CD4-positive, alpha-beta T cell (primary cell): ENCODE results near the gene CELF4. TPM values are rescaled to one million over a fixed set of nuclear protein-coding genes. Genes with fewer than 3 reads are reported as not detected.

Experiments
- ATAC-seq: fragments of 200-7000 bp; cut with Tn5 transposase; one replicate; pipeline ENCODE4 v1.10.0; 2022; ENCODE audit warnings: mild to moderate bottlenecking; ENCODE audit not compliant: poor library complexity
- CTCF ChIA-PET: fragments of 350-600 bp; sonication (Branson Sonifier 250); formaldehyde crosslinking; loops from one replicate; lab custom pipeline; 2021; ENCODE audit warnings: antibody characterized with exemption, inconsistent platforms; lab: Charles Lee
- POLR2A ChIA-PET: fragments of 350-600 bp; sonication (Branson Sonifier 250); formaldehyde crosslinking; loops from one replicate; lab custom pipeline; 2021; ENCODE audit warnings: antibody characterized with exemption, inconsistent platforms; lab: Charles Lee
- DNase-seq, 14 experiments: peaks; one replicate each; pipeline ENCODE4 v3.0.0-alpha.2; 2013 to 2020; ENCODE audit warnings: mixed read lengths in 2 of 14
- H3K27ac ChIP-seq, 2 donors: one replicate each; pipeline versions ENCODE4 v1.5.1 to v1.7.0; 2013; ENCODE audit warnings: low read length in 2 of 2, low read depth in 1 of 2, mild to moderate bottlenecking in 1 of 2
- H3K27me3 ChIP-seq, 2 experiments: 1 replicate in 1 of 2; 2 replicates in 1 of 2; pipeline versions ENCODE4 v1.6.1 to v1.7.0; 2013; ENCODE audit warnings: low read length in 2 of 2, control low read depth in 1 of 2, mild to moderate bottlenecking in 1 of 2, moderate library complexity in 1 of 2; ENCODE audit not compliant: insufficient read depth in 2 of 2, control insufficient read depth in 1 of 2
- H3K36me3 ChIP-seq: one replicate; pipeline ENCODE4 v1.6.1; 2013; ENCODE audit warnings: low read length, control low read depth; ENCODE audit not compliant: insufficient read depth
- H3K4me1 ChIP-seq: one replicate; pipeline ENCODE4 v1.6.1; 2013; ENCODE audit warnings: low read length, control low read depth; ENCODE audit not compliant: insufficient read depth
- H3K4me3 ChIP-seq: one replicate; pipeline ENCODE4 v1.5.1; 2013; ENCODE audit warnings: mild to moderate bottlenecking, low read length, moderate library complexity
- H3K9me3 ChIP-seq, 2 experiments: 1 replicate in 1 of 2; 2 replicates in 1 of 2; pipeline versions ENCODE4 v1.6.1 to v1.7.0; 2013; ENCODE audit warnings: low read length in 2 of 2, mild to moderate bottlenecking in 2 of 2, control low read depth in 1 of 2, moderate library complexity in 1 of 2; ENCODE audit not compliant: control insufficient read depth in 1 of 2, insufficient read depth in 1 of 2
- H3K27ac Mint-ChIP-seq: one replicate; pipeline ENCODE4 v1.8.0; 2020; ENCODE audit warnings: mixed read lengths
- H3K27me3 Mint-ChIP-seq: one replicate; pipeline ENCODE4 v1.8.0; 2021; ENCODE audit warnings: mixed read lengths
- H3K36me3 Mint-ChIP-seq: one replicate; pipeline ENCODE4 v1.8.0; 2021; ENCODE audit warnings: low read depth, mixed read lengths
- H3K4me1 Mint-ChIP-seq: one replicate; pipeline ENCODE4 v1.8.0; 2021; ENCODE audit warnings: low read depth, mixed read lengths
- H3K4me3 Mint-ChIP-seq: one replicate; pipeline ENCODE4 v1.8.0; 2020; ENCODE audit warnings: mild to moderate bottlenecking, mixed read lengths
- H3K9me3 Mint-ChIP-seq: one replicate; pipeline ENCODE4 v1.8.0; 2020; ENCODE audit warnings: mixed read lengths
- CTCF ChIP-seq: fragments of 200-600 bp; IDR thresholded peaks from one replicate; pipeline ENCODE4 v1.8.0; 2022; ENCODE audit warnings: antibody characterized with exemption, mild to moderate bottlenecking
- intact Hi-C, 2 experiments: fragments of 100-400 bp; cut with DNase I in 1 of 2; cut with micrococcal nuclease in 1 of 2; formaldehyde crosslinking; loops; one replicate each; pipeline versions ENCODE4 v1.15.1 to v1.9.0; 2023 to 2025; cut with DNase I, micrococcal nuclease
- total RNA-seq, 174 experiments: library from RNA in 2 of 174; stranded (reverse) in 2 of 174; gene quantifications; one replicate each; pipeline ENCODE4 v1.2.3 and lab custom pipeline; 2021 to 2026

The CELF4 gene
- total RNA-seq, 2 experiments from 2014 or later, result not detected

GRCh38 chr18:37445836-37446235 lies 119.8 kb downstream of the CELF4 start:
- Histone ChIP-seq H3K36me3 (no peaks in the 10 kb centered on the region), H3K4me1 (no peaks in the 10 kb centered on the region), H3K27ac (no peak overlapping the region), H3K4me3 (no peak overlapping the region), H3K27me3 (no peaks in the 10 kb centered on the region), H3K9me3 (peaks cover 0 to 9% of the 10 kb centered on the region in 2 experiments)
- H3K36me3 Mint-ChIP-seq, result no peaks in the 10 kb centered on the region
- no peak for TF ChIP-seq CTCF
- DNase-seq (no peak), ATAC-seq (no peak)
- H3K4me3 Mint-ChIP-seq, result no peak overlapping the region
- CTCF ChIA-PET, result no interaction called here
- POLR2A ChIA-PET, result no interaction called here
- no peaks in the 10 kb centered on the region for H3K9me3 Mint-ChIP-seq
- intact Hi-C loops, result no loop called here
- no peaks in the 10 kb centered on the region for H3K4me1 Mint-ChIP-seq
- H3K27ac Mint-ChIP-seq, result no peak overlapping the region
- peaks cover 5% of the 10 kb centered on the region for H3K27me3 Mint-ChIP-seq

GRCh38 chr18:37445368-37445767 lies 120.2 kb downstream of the CELF4 start:
- no peak overlapping the region for H3K4me3 Mint-ChIP-seq
- H3K4me3 ChIP-seq, result no peak overlapping the region
- no peaks in the 10 kb centered on the region for H3K27me3 ChIP-seq
- no peaks in the 10 kb centered on the region for H3K36me3 ChIP-seq
- no peaks in the 10 kb centered on the region for H3K4me1 ChIP-seq
- H3K27me3 Mint-ChIP-seq, result peaks cover 5% of the 10 kb centered on the region
- DNase-seq (no peak), ATAC-seq (no peak)
- CTCF ChIA-PET, result no interaction called here
- no peak for TF ChIP-seq CTCF
- no peaks in the 10 kb centered on the region for H3K4me1 Mint-ChIP-seq
- POLR2A ChIA-PET, result no interaction called here
- H3K36me3 Mint-ChIP-seq, result no peaks in the 10 kb centered on the region
- H3K9me3 ChIP-seq, result peaks cover 0 to 9% of the 10 kb centered on the region in 2 experiments
- no peak overlapping the region for H3K27ac ChIP-seq
- H3K9me3 Mint-ChIP-seq, result no peaks in the 10 kb centered on the region
- intact Hi-C loops, result no loop called here
- H3K27ac Mint-ChIP-seq, result no peak overlapping the region

- H3K27ac ChIP-seq, result no peak overlapping the region
- H3K4me3 Mint-ChIP-seq, result no peak overlapping the region
- no peaks in the 10 kb centered on the region for H3K4me1 Mint-ChIP-seq
- H3K27me3 Mint-ChIP-seq, result no peaks in the 10 kb centered on the region
- no peaks in the 10 kb centered on the region for H3K9me3 Mint-ChIP-seq
- no peaks in the 10 kb centered on the region for H3K27me3 ChIP-seq
- H3K36me3 Mint-ChIP-seq, result no peaks in the 10 kb centered on the region
- CTCF ChIA-PET, result no interaction called here
- H3K27ac Mint-ChIP-seq, result no peak overlapping the region
- no peak overlapping the region for H3K4me3 ChIP-seq
- TF ChIP-seq CTCF, result no peak
- POLR2A ChIA-PET, result no interaction called here
- H3K9me3 ChIP-seq, result peaks cover 0 to 4% of the 10 kb centered on the region in 2 experiments
- no peak for ATAC-seq
- no peak for DNase-seq
- intact Hi-C loops, result no loop called here
- H3K36me3 ChIP-seq, result no peaks in the 10 kb centered on the region
- H3K4me1 ChIP-seq, result no peaks in the 10 kb centered on the region
Observed at GRCh38 chr18:37443325-37444055, 122.1 kb downstream of the CELF4 start.
